Small intestine (tissue), 7 donors: ENCODE results near the gene ATXN2. TPM values are rescaled to one million over a fixed set of nuclear protein-coding genes. Genes with fewer than 3 reads are reported as not detected.
A peak's percentile ranks its signal among the peaks of the same experiment; 100 is the strongest.

ENCODE experiments used
- DNase-seq, 2 donors: peaks; one replicate each; pipeline versions ENCODE4 v3.0.0 to v3.0.0-alpha.2; 2013
- FAIRE-seq: peaks from 2 replicates; lab custom pipeline; 2012; peaks lifted over from hg19 to GRCh38; lab: Jason Lieb, UNC
- H3K27ac ChIP-seq, 3 donors: one replicate each; pipeline ENCODE4 v1.5.1; 2013; ENCODE audit warnings: low read length in 2 of 3, mild to moderate bottlenecking in 2 of 3, control low read depth in 1 of 3, inconsistent platforms in 1 of 3, low read depth in 1 of 3, moderate library complexity in 1 of 3
- H3K27me3 ChIP-seq, 3 donors: one replicate each; pipeline ENCODE4 v1.6.1; 2013; ENCODE audit warnings: low read length in 3 of 3, inconsistent platforms in 1 of 3; ENCODE audit not compliant: control insufficient read depth in 3 of 3, insufficient read depth in 3 of 3
- H3K36me3 ChIP-seq, 3 donors: one replicate each; pipeline ENCODE4 v1.6.1; 2013; ENCODE audit warnings: low read length in 3 of 3, inconsistent platforms in 1 of 3, low read depth in 1 of 3, mild to moderate bottlenecking in 1 of 3, moderate library complexity in 1 of 3; ENCODE audit not compliant: control insufficient read depth in 3 of 3, insufficient read depth in 2 of 3
- H3K4me1 ChIP-seq, 3 donors: one replicate each; pipeline ENCODE4 v1.6.1; 2013; ENCODE audit warnings: low read length in 2 of 3, inconsistent platforms in 1 of 3, low read depth in 1 of 3, mild to moderate bottlenecking in 1 of 3, moderate library complexity in 1 of 3; ENCODE audit not compliant: control insufficient read depth in 3 of 3, insufficient read depth in 2 of 3
- H3K4me3 ChIP-seq, 3 donors: one replicate each; pipeline ENCODE4 v1.5.1; 2013; ENCODE audit warnings: low read length in 3 of 3, control low read depth in 1 of 3, inconsistent platforms in 1 of 3, low read depth in 1 of 3, mild to moderate bottlenecking in 1 of 3, moderate library complexity in 1 of 3
- H3K9me3 ChIP-seq, 2 donors: one replicate each; pipeline ENCODE4 v1.6.1; 2013; ENCODE audit warnings: low read depth in 1 of 2, low read length in 1 of 2; ENCODE audit not compliant: control insufficient read depth in 2 of 2, insufficient read depth in 1 of 2
- WGBS, 3 donors: extraction: QIAGEN DNeasy Blood & Tissue Kit; methylation state at CpG; one replicate each; pipeline ENCODE4 v1.1.7; 2013; 5-methylcytosine and 5-hydroxymethylcytosine counted together
- polyA plus RNA-seq, 4 donors: library from polyadenylated mRNA; stranded (reverse) in 3 of 4; unstranded in 1 of 4; fragments of 200-250 nt in 3 of 4; fragments of 120-200 nt in 1 of 4; gene quantifications; one replicate each; pipeline versions ENCODE4 v1.2.1 to v1.2.3, GENCODE V29; 2013
- donor health status: healthy with polysubstance abuse.
- donor health status: control.
- donor health status: control.
- donor health status: Bipolar disorder and iron deficiency.
- donor health status: healthy.

Gene ATXN2
- polyA plus RNA-seq, 4 donors, result 8.6 to 41.9 (median 14.7) TPM

- no peak overlapping the region for H3K4me3 ChIP-seq
- no peak overlapping the region for H3K27ac ChIP-seq
- no peak for FAIRE-seq
- no peaks in the 10 kb centered on the region for H3K9me3 ChIP-seq
- H3K36me3 ChIP-seq, result peaks cover 9 to 68% (median 21%) of the 10 kb centered on the region in 3 donors
- H3K27me3 ChIP-seq, result no peaks in the 10 kb centered on the region
- no peak for DNase-seq
- no peaks in the 10 kb centered on the region for H3K4me1 ChIP-seq
- WGBS, 3 donors, result 92 to 94% (median 94%) methylated on average over 25 of the region's 25 CpGs
These were observed 145.8 kb downstream of the ATXN2 start for GRCh38 chr12:111453071-111453989.

- no peaks in the 10 kb centered on the region for H3K27me3 ChIP-seq
- peaks cover 13 to 74% (median 24%) of the 10 kb centered on the region in 3 donors for H3K36me3 ChIP-seq
- H3K27ac ChIP-seq, result no peak overlapping the region
- 31 to 37% (median 34%) methylated on average over 6 of the region's 6 CpGs for WGBS, 3 donors
- DNase-seq (peak; percentile 54 to 58), FAIRE-seq (no peak)
- no peak overlapping the region for H3K4me3 ChIP-seq
- H3K4me1 ChIP-seq, result no peaks in the 10 kb centered on the region
- H3K9me3 ChIP-seq, result no peaks in the 10 kb centered on the region
These were observed 147.4 kb downstream of the ATXN2 start for GRCh38 chr12:111451649-111452129.

- Histone ChIP-seq H3K36me3 (peaks cover 13 to 79% (median 24%) of the 10 kb centered on the region in 3 donors), H3K27me3 (no peaks in the 10 kb centered on the region), H3K9me3 (no peaks in the 10 kb centered on the region), H3K27ac (no peak overlapping the region), H3K4me1 (peaks cover 0 to under 1% (median 0%) of the 10 kb centered on the region in 3 donors), H3K4me3 (no peak overlapping the region)
- FAIRE-seq, result no peak
- WGBS, 3 donors, result 65 to 86% (median 68%) methylated on average over 1 of the region's 1 CpG
- DNase-seq, result no peak
These were observed 147.9 kb downstream of the ATXN2 start for GRCh38 chr12:111451232-111451631.

GRCh38 chr12:111450676-111451075 is 148.4 kb downstream of the ATXN2 start:
- H3K27ac ChIP-seq, result no peak overlapping the region

GRCh38 chr12:111448846-111449790 is 150.0 kb downstream of the ATXN2 start:
- 69 to 85% (median 81%) methylated on average over 4 of the region's 4 CpGs for WGBS, 3 donors
- H3K4me3 ChIP-seq, result no peak overlapping the region
- DNase-seq, result no peak
- no peaks in the 10 kb centered on the region for H3K27me3 ChIP-seq
- H3K36me3 ChIP-seq, result peaks cover 6 to 80% (median 7%) of the 10 kb centered on the region in 3 donors
- no peaks in the 10 kb centered on the region for H3K9me3 ChIP-seq
- H3K27ac ChIP-seq, result no peak overlapping the region
- peaks cover 0 to 12% (median 4%) of the 10 kb centered on the region in 3 donors for H3K4me1 ChIP-seq
- no peak for FAIRE-seq

More at GRCh38 chr12:111450676-111451075, 148.4 kb downstream of the ATXN2 start:
- H3K27me3 ChIP-seq, result no peaks in the 10 kb centered on the region
- H3K36me3 ChIP-seq, result peaks cover 11 to 79% (median 21%) of the 10 kb centered on the region in 3 donors
- no peak overlapping the region for H3K4me3 ChIP-seq
- DNase-seq (no peak), FAIRE-seq (no peak)
- H3K9me3 ChIP-seq, result no peaks in the 10 kb centered on the region
- H3K4me1 ChIP-seq, result peaks cover 0 to 6% (median 0%) of the 10 kb centered on the region in 3 donors
- 86 to 95% (median 91%) methylated on average over 4 of the region's 4 CpGs for WGBS, 3 donors

- Histone ChIP-seq H3K4me1 (peaks cover 0 to 12% (median 4%) of the 10 kb centered on the region in 3 donors), H3K36me3 (peaks cover 4 to 81% (median 7%) of the 10 kb centered on the region in 3 donors), H3K27ac (peak overlapping the region in 1 of 3 donors; percentile 21), H3K9me3 (no peaks in the 10 kb centered on the region), H3K27me3 (no peaks in the 10 kb centered on the region), H3K4me3 (no peak overlapping the region)
- 77 to 92% (median 85%) methylated on average over 9 of the region's 9 CpGs for WGBS, 3 donors
- DNase-seq (no peak), FAIRE-seq (no peak)
These were observed 150.8 kb downstream of the ATXN2 start for GRCh38 chr12:111448266-111448830.

GRCh38 chr12:111447571-111448265 is 151.4 kb downstream of the ATXN2 start:
- WGBS, 3 donors, result 89 to 93% (median 92%) methylated on average over 27 to 28 of the region's 28 CpGs
- peaks cover 4 to 83% (median 7%) of the 10 kb centered on the region in 3 donors for H3K36me3 ChIP-seq
- H3K4me1 ChIP-seq, result peaks cover 0 to 12% (median 4%) of the 10 kb centered on the region in 3 donors
- peak overlapping the region in 1 of 3 donors; percentile 21 for H3K27ac ChIP-seq
- FAIRE-seq (no peak), DNase-seq (no peak)
- no peaks in the 10 kb centered on the region for H3K9me3 ChIP-seq
- no peaks in the 10 kb centered on the region for H3K27me3 ChIP-seq
- no peak overlapping the region for H3K4me3 ChIP-seq
